ENCODE results near the gene PROK2. TPM values are rescaled to one million over a fixed set of nuclear protein-coding genes. Genes with fewer than 3 reads are reported as not detected.

The PROK2 gene
- total RNA-seq, 1 donor from 2014 or later = not detected

GRCh38 chr3:71733319-71733718, 51.6 kb downstream of the PROK2 start:
- Mint-ChIP-seq H3K27me3 (peaks cover 35% of the 10 kb centered on the region), H3K4me1 (ENCODE audit: low read depth) (peaks cover 9% of the 10 kb centered on the region), H3K4me3 (ENCODE audit: low read depth) (no peak overlapping the region), H3K27ac (no peak overlapping the region), H3K9me3 (ENCODE audit: low read depth) (no peaks in the 10 kb centered on the region), H3K36me3 (ENCODE audit: insufficient read depth) (no peaks in the 10 kb centered on the region)
- DNase-seq (ENCODE audit: low spot score, unreplicated experiment) = no peak
- TF ChIP-seq CTCF (IDR thresholded peaks at IDR 0.05; ENCODE audit: unreplicated experiment) = no peak

DNA sequence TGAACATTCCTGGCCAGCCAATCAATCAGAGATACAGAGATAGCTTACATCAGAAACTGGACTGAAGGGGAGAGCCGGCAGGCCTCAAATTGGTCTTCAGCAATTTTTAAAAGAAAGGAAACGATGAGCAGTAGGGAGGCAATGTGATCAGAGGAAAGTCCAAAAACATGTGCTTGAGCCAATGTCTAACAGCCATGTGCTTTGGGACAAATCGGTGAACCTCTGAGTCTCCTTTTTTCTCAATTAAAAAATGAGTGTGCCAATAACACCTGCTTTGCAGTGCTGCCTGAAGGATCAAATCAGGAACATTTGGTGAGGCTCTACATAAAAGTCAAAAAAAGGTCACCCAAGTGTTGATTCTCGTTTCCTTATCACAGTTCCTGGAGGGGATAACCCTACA, 52.3 kb downstream of the PROK2 start:
- no peak for DNase-seq (ENCODE audit: low spot score, unreplicated experiment)
- no peak overlapping the region for H3K27ac Mint-ChIP-seq
- no peaks in the 10 kb centered on the region for H3K36me3 Mint-ChIP-seq (ENCODE audit: insufficient read depth)
- H3K27me3 Mint-ChIP-seq = peaks cover 38% of the 10 kb centered on the region
- H3K4me3 Mint-ChIP-seq (ENCODE audit: low read depth) = no peak overlapping the region
- no peak for TF ChIP-seq CTCF (IDR thresholded peaks at IDR 0.05; ENCODE audit: unreplicated experiment)
- no peaks in the 10 kb centered on the region for H3K9me3 Mint-ChIP-seq (ENCODE audit: low read depth)
- H3K4me1 Mint-ChIP-seq (ENCODE audit: low read depth) = peaks cover 9% of the 10 kb centered on the region

DNA sequence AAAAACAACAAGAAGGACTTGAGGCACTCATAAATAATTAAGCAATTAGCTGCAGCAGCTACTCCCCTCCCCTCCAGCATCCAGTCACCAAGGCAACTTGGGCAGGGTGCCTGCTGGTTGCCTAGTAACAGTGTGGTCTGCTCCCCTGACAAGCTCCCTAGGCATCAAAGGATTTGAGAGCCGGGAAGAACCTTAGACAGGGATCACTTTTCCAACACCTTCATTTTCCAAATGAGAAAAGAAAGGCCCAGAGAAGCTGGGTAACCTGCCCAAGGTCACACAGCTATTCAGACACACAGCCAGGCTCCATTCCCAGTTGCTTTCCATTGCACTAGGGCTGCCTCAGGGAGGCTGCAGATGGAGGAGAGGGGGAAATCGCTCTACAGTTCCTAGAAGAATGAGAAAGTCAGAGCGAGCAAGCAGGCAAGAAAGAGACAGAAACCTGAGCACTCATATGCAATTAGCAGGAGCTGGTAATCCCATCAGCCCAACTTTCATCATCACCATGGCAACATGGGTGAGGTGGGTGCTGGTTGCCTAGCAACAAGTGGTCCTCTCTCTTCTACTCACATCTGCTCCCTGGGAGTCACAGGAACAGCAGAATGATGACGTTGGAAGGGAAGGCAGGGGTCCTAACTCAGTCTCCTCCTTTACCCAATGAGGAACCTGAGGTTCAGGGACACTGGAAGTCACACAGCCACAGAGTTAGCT, 56.2 kb downstream of the PROK2 start:
- Mint-ChIP-seq H3K36me3 (ENCODE audit: insufficient read depth) (no peaks in the 10 kb centered on the region), H3K4me3 (ENCODE audit: low read depth) (no peak overlapping the region), H3K9me3 (ENCODE audit: low read depth) (no peaks in the 10 kb centered on the region), H3K27ac (no peak overlapping the region), H3K4me1 (ENCODE audit: low read depth) (peaks cover 15% of the 10 kb centered on the region), H3K27me3 (peaks cover 47% of the 10 kb centered on the region)
- TF ChIP-seq CTCF (IDR thresholded peaks at IDR 0.05; ENCODE audit: unreplicated experiment) = no peak
- DNase-seq (ENCODE audit: low spot score, unreplicated experiment) = no peak

DNA sequence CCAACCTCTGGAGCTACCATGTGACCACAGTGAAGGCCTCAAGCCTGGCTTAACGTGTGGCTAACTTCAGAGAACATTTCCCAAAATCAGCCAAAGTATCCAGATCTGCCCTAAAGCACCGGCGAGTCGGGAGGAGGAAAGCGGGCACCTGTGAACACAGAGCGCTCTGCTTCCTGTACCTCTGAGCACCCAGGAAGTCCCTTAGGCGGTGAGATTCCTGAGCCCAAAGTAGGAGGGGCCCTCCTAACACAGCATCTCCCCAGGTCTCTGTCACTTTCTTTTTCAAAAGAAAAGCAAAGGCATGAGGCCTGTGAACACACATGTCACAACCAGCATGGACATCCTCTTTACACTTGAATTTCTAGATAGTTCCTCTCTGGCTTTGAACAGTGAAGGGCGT, 58.8 kb downstream of the PROK2 start:
- H3K4me3 Mint-ChIP-seq (ENCODE audit: low read depth) = peak overlapping the region; percentile 74
- no peaks in the 10 kb centered on the region for H3K9me3 Mint-ChIP-seq (ENCODE audit: low read depth)
- peaks cover 10% of the 10 kb centered on the region for H3K4me1 Mint-ChIP-seq (ENCODE audit: low read depth)
- H3K36me3 Mint-ChIP-seq (ENCODE audit: insufficient read depth) = no peaks in the 10 kb centered on the region
- peaks cover 62% of the 10 kb centered on the region for H3K27me3 Mint-ChIP-seq
- no peak for DNase-seq (ENCODE audit: low spot score, unreplicated experiment)
- TF ChIP-seq CTCF (IDR thresholded peaks at IDR 0.05; ENCODE audit: unreplicated experiment) = no peak
- no peak overlapping the region for H3K27ac Mint-ChIP-seq

GRCh38 chr3:71725271-71725991, 59.5 kb downstream of the PROK2 start, which contains the start of gene EIF4E3:
Gene EIF4E3 (minus strand): TSS chr3:71725402. CDS start chr3:71725367, 35 bp downstream.
- peak; percentile 15 for DNase-seq (ENCODE audit: low spot score, unreplicated experiment)
- Mint-ChIP-seq H3K27me3 (peaks cover 66% of the 10 kb centered on the region), H3K4me1 (ENCODE audit: low read depth) (peaks cover 10% of the 10 kb centered on the region), H3K36me3 (ENCODE audit: insufficient read depth) (no peaks in the 10 kb centered on the region), H3K4me3 (ENCODE audit: low read depth) (peak within 1 kb of the TSS; percentile 74), H3K9me3 (ENCODE audit: low read depth) (no peaks in the 10 kb centered on the region), H3K27ac (peak within 1 kb of the TSS; percentile 81)
- TF ChIP-seq CTCF (IDR thresholded peaks at IDR 0.05; ENCODE audit: unreplicated experiment) = no peak
